K562 (cell line): ENCODE measurements around the gene NALF2. TPM values are rescaled to one million over a fixed set of nuclear protein-coding genes. Genes with fewer than 3 reads are reported as not detected.

Experiments used
- ATAC-seq: fragments of 200-7000 bp; cut with Tn5 transposase; 3 replicates; pipeline ENCODE4 v1.9.1; 2020; ENCODE audit warnings: moderate library complexity
- BruUV-seq: library from RNA; stranded (reverse); fragments of 400-500 nt; replicated peaks from 2 replicates; lab custom pipeline; 2021; lab: Mats Ljungman, UMichigan
- CTCF ChIA-PET: fragments of 300-600 bp; formaldehyde crosslinking; extraction: SDS; loops from one replicate; lab custom pipeline; 2021; ENCODE audit warnings: low intra/inter-chr PET ratio; lab: Yijun Ruan, JAX
- POLR2A ChIA-PET: fragments of 300-600, 350-650 bp; sonication (Branson Sonifier 250); formaldehyde crosslinking; extraction: SDS; loops from one replicate; lab custom pipeline; 2021; ENCODE audit warnings: antibody characterized with exemption, inconsistent platforms; lab: Yijun Ruan, JAX
- DNase-seq, 4 experiments: peaks; one replicate each; pipeline versions ENCODE4 v3.0.0 to v3.0.0-alpha.2; 2011 to 2018; ENCODE audit warnings: low spot score in 3 of 4, mixed read lengths in 3 of 4; ENCODE audit errors: extremely low read depth in 1 of 4
- FAIRE-seq: peaks from 2 replicates; lab custom pipeline; 2011; peaks lifted over from hg19 to GRCh38; lab: Jason Lieb, UNC
- H2AFZ ChIP-seq: 2 replicates; pipeline ENCODE4 v1.6.0; 2011; ENCODE audit warnings: low read depth, low read length, control low read depth, inconsistent platforms
- H3K27ac ChIP-seq: fragments of 200-600 bp; 3 replicates; pipeline ENCODE4 v1.8.0; 2011; ENCODE audit warnings: low read depth, mild to moderate bottlenecking, control low read depth, inconsistent platforms, low read length, moderate library complexity, mixed read lengths; ENCODE audit errors: extremely low read depth
- H3K27me3 ChIP-seq, 2 experiments: fragments of 300-600 bp in 1 of 2; 2 replicates in 1 of 2; 3 replicates in 1 of 2; pipeline versions ENCODE4 v1.6.0 to v1.8.0; 2011; ENCODE audit warnings: inconsistent platforms in 2 of 2, low read length in 2 of 2, mild to moderate bottlenecking in 1 of 2, mixed read lengths in 1 of 2, moderate library complexity in 1 of 2; ENCODE audit not compliant: control insufficient read depth in 2 of 2, insufficient read depth in 2 of 2
- H3K36me3 ChIP-seq: fragments of 300-600 bp; 3 replicates; pipeline ENCODE4 v1.8.0; 2011; ENCODE audit warnings: mild to moderate bottlenecking, low read length, inconsistent platforms; ENCODE audit not compliant: control insufficient read depth, insufficient read depth
- H3K4me1 ChIP-seq, 2 experiments: fragments of 200-600 bp in 1 of 2; replicated peaks in 1 of 2; 2 replicates in 1 of 2; 3 replicates in 1 of 2; pipeline versions ENCODE4 v1.5.1 to v1.8.0; 2011; ENCODE audit warnings: inconsistent platforms in 2 of 2, low read length in 2 of 2, mild to moderate bottlenecking in 1 of 2, mixed read lengths in 1 of 2, moderate library complexity in 1 of 2; ENCODE audit not compliant: control insufficient read depth in 2 of 2, insufficient read depth in 2 of 2
- H3K4me2 ChIP-seq: 2 replicates; pipeline ENCODE4 v1.6.1; 2011; ENCODE audit warnings: low read length, control low read depth, inconsistent platforms, mixed read lengths; ENCODE audit not compliant: insufficient read depth
- H3K4me3 ChIP-seq: fragments of 200-600 bp; sonication (generic), shearing (Covaris generic); 2 replicates; pipeline ENCODE4 v1.5.1; 2016; ENCODE audit warnings: control low read depth, inconsistent platforms
- H3K79me2 ChIP-seq: fragments of 200-600 bp; 3 replicates; pipeline ENCODE4 v1.8.0; 2011; ENCODE audit warnings: low read length, inconsistent platforms; ENCODE audit not compliant: control insufficient read depth, insufficient read depth
- H3K9ac ChIP-seq, 2 experiments: 2 replicates each; pipeline versions ENCODE4 v1.6.0 to v1.6.1; 2011; ENCODE audit warnings: low read depth in 2 of 2, low read length in 2 of 2, control low read depth in 1 of 2, inconsistent platforms in 1 of 2, mild to moderate bottlenecking in 1 of 2, mixed read lengths in 1 of 2; ENCODE audit not compliant: insufficient read depth in 1 of 2
- H3K9me1 ChIP-seq: one replicate; pipeline ENCODE4 v1.6.0; 2011; ENCODE audit warnings: inconsistent platforms, mild to moderate bottlenecking, low read length, moderate library complexity; ENCODE audit not compliant: control insufficient read depth, insufficient read depth
- H3K9me3 ChIP-seq: replicated peaks from 2 replicates; pipeline ENCODE4 v1.5.1; 2011; ENCODE audit warnings: low read depth, low read length, inconsistent platforms; ENCODE audit not compliant: control insufficient read depth, insufficient read depth
- H4K20me1 ChIP-seq: replicated peaks from 2 replicates; pipeline ENCODE4 v1.6.1; 2011; ENCODE audit warnings: low read length, inconsistent platforms, mixed read lengths; ENCODE audit not compliant: control insufficient read depth, insufficient read depth
- BCLAF1 ChIP-seq, 2 experiments: fragments of 450-650 bp in 1 of 2; IDR thresholded peaks; 2 replicates each; pipeline ENCODE4 v1.6.1; 2011 to 2017; ENCODE audit warnings: low read depth in 2 of 2, antibody characterized with exemption in 1 of 2, borderline replicate concordance in 1 of 2, low read length in 1 of 2, mild to moderate bottlenecking in 1 of 2, mixed read lengths in 1 of 2; ENCODE audit not compliant: control insufficient read depth in 1 of 2
- CEBPG ChIP-seq, 3 experiments: fragments of 200-800 bp in 1 of 3; sonication (Bioruptor generic) in 1 of 3; sonication (generic) in 1 of 3; formaldehyde crosslinking in 1 of 3; IDR thresholded peaks in 2 of 3; conservative IDR thresholded peaks in 1 of 3; 2 replicates each; pipeline versions ENCODE4 v1.6.1 to v1.8.0; 2016 to 2022; ENCODE audit warnings: missing compliant biosample characterization in 2 of 3, missing genetic modification characterization in 2 of 3, mild to moderate bottlenecking in 1 of 3, missing genetic modification reagents in 1 of 3
- MCM3 ChIP-seq: fragments of 450-650 bp; IDR thresholded peaks from 2 replicates; pipeline ENCODE4 v1.6.1; 2016
- MGA ChIP-seq: fragments of 450-650 bp; IDR thresholded peaks from 2 replicates; pipeline ENCODE4 v1.6.1; 2016; ENCODE audit warnings: mild to moderate bottlenecking, moderate library complexity
- WGBS: fragments of 100-300 bp; shearing (Covaris generic); methylation state at CpG from one replicate; pipeline ENCODE4 v1.1.6; 2016; ENCODE audit warnings: low coverage, mixed read lengths; ENCODE audit not compliant: insufficient coverage; ENCODE audit errors: missing lambda C conversion rate; 5-methylcytosine and 5-hydroxymethylcytosine counted together
- in situ Hi-C: fragments of 300-500 bp; cut with MboI; formaldehyde crosslinking; loops from 4 replicates; pipeline ENCODE4 v1.15.0; 2018; ENCODE audit warnings: inconsistent platforms, mixed read lengths
- intact Hi-C: fragments of 100-400 bp; cut with micrococcal nuclease; formaldehyde crosslinking; loops from 2 replicates; pipeline ENCODE4 v1.14.2; 2022
- polyA plus RNA-seq, 8 experiments: library from polyadenylated mRNA; depleted of rRNA in 4 of 8; stranded (reverse) in 5 of 8; unstranded in 3 of 8; fragments of >200 nt; fragmentation: Nextera tagmentation in 2 of 8; fragmentation: Illumina TruSeq in 1 of 8; extraction: Ambion mirVana in 2 of 8; extraction: Trizol in 1 of 8; gene quantifications; 2 replicates each; pipeline versions ENCODE4 v1.2.1 to v1.2.3, GENCODE V29; 2011 to 2014; ENCODE audit warnings: inconsistent platforms in 1 of 8, missing spikeins in 1 of 8
- total RNA-seq, 7 experiments: library from RNA; depleted of rRNA in 6 of 7; stranded (reverse); fragments of >200 nt in 6 of 7; fragmentation: Illumina TruSeq in 2 of 7; extraction: Trizol in 2 of 7; gene quantifications; 2 replicates each; pipeline versions ENCODE4 v1.2.1 to v1.2.3, GENCODE V29; 2011 to 2021; ENCODE audit warnings: low replicate concordance in 1 of 7

NALF2 gene
- total and polyA plus RNA-seq, 9 of the 15 experiments (the other 6 are each of a cell fraction or from before 2014, with no cell fraction given) = not detected

GRCh38 chrX:69530306-69530705, 26.2 kb downstream of the NALF2 start:
- no peak overlapping the region for H3K4me3 ChIP-seq
- intact Hi-C loops (no loop called here), in situ Hi-C loops (loop anchor here (25.0 kb wide), 1 partner anchor 507 kb away; the partner anchor contains the start of gene AWAT2)
- FAIRE-seq = no peak
- ChIA-PET CTCF (no interaction called here), POLR2A (no interaction called here)
- no peaks in the 10 kb centered on the region for H3K4me1 ChIP-seq
- no peaks in the 10 kb centered on the region for H3K79me2 ChIP-seq
- H3K9me1 ChIP-seq = no peaks in the 10 kb centered on the region
- H4K20me1 ChIP-seq = no peaks in the 10 kb centered on the region
- H3K4me2 ChIP-seq = no peak overlapping the region
- BruUV-seq = no TSS peak
- no peak overlapping the region for H3K27ac ChIP-seq
- no peaks in the 10 kb centered on the region for H3K9me3 ChIP-seq
- no peaks in the 10 kb centered on the region for H3K36me3 ChIP-seq
- 5% methylated on average over 2 of the region's 7 CpGs for WGBS
- DNase-seq = no peak
- H3K27me3 ChIP-seq = no peaks in the 10 kb centered on the region
- H3K9ac ChIP-seq = no peak overlapping the region
- no peak for ATAC-seq
- H2AFZ ChIP-seq = no peak overlapping the region
- TF ChIP-seq MCM3 = no peak
- TF ChIP-seq MGA = no peak
- TF ChIP-seq CEBPG (CRISPR knock-in tag; IDR thresholded peaks at IDR 0.05) = no peak
- TF ChIP-seq CEBPG (tag; conservative IDR thresholded peaks at IDR 0.05 in 1 of 2, IDR thresholded peaks at IDR 0.05 in 1 of 2) = no peak
- no peak for TF ChIP-seq BCLAF1 (IDR thresholded peaks at IDR 0.05; ENCODE audit: borderline replicate concordance in 1 of 2, control insufficient read depth in 1 of 2, low read depth in 2 of 2, low read length in 1 of 2)
